SK-N-SH treated with all-trans-retinoic acid at 6 μM for 48 hours (cell line): Measurements from ENCODE around the gene CDH8.

Experiments
- ATAC-seq: fragments of 200-7000 bp; cut with Tn5 transposase; 3 replicates; pipeline ENCODE4 v1.9.1; 2020; ENCODE audit warnings: mild to moderate bottlenecking, moderate library complexity
- ARNTL ChIP-seq: fragments of 450-650 bp; formaldehyde crosslinking; IDR thresholded peaks from 2 replicates; pipeline ENCODE4 v1.5.0; 2020; ENCODE audit warnings: low read depth, mild to moderate bottlenecking, moderate library complexity, borderline replicate concordance
- BACH2 ChIP-seq: fragments of 250-450 bp; sonication (Bioruptor Pico); IDR thresholded peaks from 2 replicates; pipeline ENCODE4 v1.9.0; 2021; ENCODE audit warnings: mild to moderate bottlenecking, borderline replicate concordance
- CSDC2 ChIP-seq: fragments of 250-450 bp; sonication (Bioruptor Pico); IDR thresholded peaks from 2 replicates; pipeline ENCODE4 v1.5.0; 2020; ENCODE audit warnings: mild to moderate bottlenecking, moderate library complexity
- ESRRG ChIP-seq: fragments of 250-450 bp; sonication (Bioruptor Pico); IDR thresholded peaks from 2 replicates; pipeline ENCODE4 v1.6.1; 2021; ENCODE audit warnings: mild to moderate bottlenecking
- GLIS3 ChIP-seq: fragments of 250-450 bp; sonication (Bioruptor Pico); IDR thresholded peaks from 2 replicates; pipeline ENCODE4 v1.5.0; 2020; ENCODE audit warnings: mild to moderate bottlenecking, moderate library complexity
- ISL1 ChIP-seq: fragments of 250-450 bp; sonication (Bioruptor Pico); IDR thresholded peaks from 2 replicates; pipeline ENCODE4 v2.1.2; 2022; ENCODE audit warnings: mild to moderate bottlenecking, moderate library complexity
- OSR1 ChIP-seq: fragments of 250-450 bp; sonication (Bioruptor Pico); IDR thresholded peaks from 2 replicates; pipeline ENCODE4 v1.8.0; 2022; ENCODE audit warnings: moderate library complexity, mild to moderate bottlenecking, inconsistent platforms
- PATZ1 ChIP-seq: fragments of 250-450 bp; sonication (Bioruptor Pico); IDR thresholded peaks from 2 replicates; pipeline ENCODE4 v1.8.0; 2020; ENCODE audit warnings: mild to moderate bottlenecking, moderate library complexity, borderline replicate concordance
- POU6F1 ChIP-seq: fragments of 250-450 bp; sonication (Bioruptor Pico); IDR thresholded peaks from 2 replicates; pipeline ENCODE4 v1.8.0; 2021; ENCODE audit warnings: low read depth, mild to moderate bottlenecking, moderate library complexity, borderline replicate concordance
- PPARA ChIP-seq: fragments of 250-450 bp; sonication (Bioruptor Pico); IDR thresholded peaks from 2 replicates; pipeline ENCODE4 v1.5.0; 2020; ENCODE audit warnings: mild to moderate bottlenecking, borderline replicate concordance
- SNAI2 ChIP-seq: fragments of 250-450 bp; sonication (Bioruptor Pico); IDR thresholded peaks from 2 replicates; pipeline ENCODE4 v1.5.0; 2020; ENCODE audit warnings: mild to moderate bottlenecking, moderate library complexity
- TCF4 ChIP-seq: fragments of 250-450 bp; sonication (Bioruptor Pico); IDR thresholded peaks from 2 replicates; pipeline ENCODE4 v1.8.0; 2021; ENCODE audit warnings: mild to moderate bottlenecking, moderate library complexity, borderline replicate concordance
- TOX ChIP-seq: fragments of 250-450 bp; sonication (Bioruptor Pico); IDR thresholded peaks from 2 replicates; pipeline ENCODE4 v1.8.0; 2021; ENCODE audit warnings: mild to moderate bottlenecking, moderate library complexity, borderline replicate concordance
- TSHZ2 ChIP-seq: fragments of 250-450 bp; sonication (Bioruptor Pico); IDR thresholded peaks from 2 replicates; pipeline ENCODE4 v1.5.0; 2020; ENCODE audit warnings: mild to moderate bottlenecking, moderate library complexity
- ZC3H10 ChIP-seq: fragments of 250-450 bp; sonication (Bioruptor Pico); IDR thresholded peaks from 2 replicates; pipeline ENCODE4 v1.5.1; 2021; ENCODE audit warnings: mild to moderate bottlenecking, moderate library complexity
- ZFP3 ChIP-seq: fragments of 250-450 bp; sonication (Bioruptor Pico); IDR thresholded peaks from 2 replicates; pipeline ENCODE4 v1.5.0; 2020; ENCODE audit warnings: mild to moderate bottlenecking, moderate library complexity
- ZFP30 ChIP-seq: fragments of 450-650 bp; formaldehyde crosslinking; IDR thresholded peaks from 2 replicates; pipeline ENCODE4 v1.5.0; 2022; ENCODE audit warnings: mild to moderate bottlenecking, moderate library complexity
- ZNF565 ChIP-seq: fragments of 450-650 bp; formaldehyde crosslinking; conservative IDR thresholded peaks from 2 replicates; pipeline ENCODE4 v1.5.0; 2020; ENCODE audit warnings: low read depth, mild to moderate bottlenecking, moderate library complexity
- ZNF70 ChIP-seq: fragments of 450-650 bp; formaldehyde crosslinking; IDR thresholded peaks from 2 replicates; pipeline ENCODE4 v1.5.0; 2020; ENCODE audit warnings: mild to moderate bottlenecking, moderate library complexity
- ZNF8 ChIP-seq: fragments of 450-650 bp; formaldehyde crosslinking; IDR thresholded peaks from 2 replicates; pipeline ENCODE4 v1.5.0; 2020; ENCODE audit warnings: mild to moderate bottlenecking, moderate library complexity
- TF ChIP-seq, protein P1 (sequence below): fragments of 250-450 bp; sonication (Bioruptor Pico); IDR thresholded peaks from 2 replicates; pipeline ENCODE4 v1.5.1; 2021; ENCODE audit warnings: mild to moderate bottlenecking, moderate library complexity

Gene CDH8

GRCh38 chr16:61946019-61946418 is 90.2 kb downstream of the CDH8 start:
- no peak for ATAC-seq
- TF ChIP-seq CSDC2 (CRISPR knock-in tag) (no peak), TOX (no peak), ZC3H10 (no peak), ZFP30 (CRISPR knock-in tag) (no peak), ZFP3 (CRISPR knock-in tag) (no peak), ESRRG (CRISPR knock-in tag) (no peak), PPARA (CRISPR knock-in tag) (no peak), TSHZ2 (no peak), ISL1 (no peak), ZNF70 (CRISPR knock-in tag) (no peak), OSR1 (no peak), ZNF8 (CRISPR knock-in tag) (no peak), SNAI2 (no peak), ZNF565 (no peak), PATZ1 (CRISPR knock-in tag) (no peak), GLIS3 (CRISPR knock-in tag) (no peak), TCF4 (CRISPR knock-in tag) (no peak), ARNTL (CRISPR knock-in tag) (no peak)
- TF ChIP-seq, protein P1, sequence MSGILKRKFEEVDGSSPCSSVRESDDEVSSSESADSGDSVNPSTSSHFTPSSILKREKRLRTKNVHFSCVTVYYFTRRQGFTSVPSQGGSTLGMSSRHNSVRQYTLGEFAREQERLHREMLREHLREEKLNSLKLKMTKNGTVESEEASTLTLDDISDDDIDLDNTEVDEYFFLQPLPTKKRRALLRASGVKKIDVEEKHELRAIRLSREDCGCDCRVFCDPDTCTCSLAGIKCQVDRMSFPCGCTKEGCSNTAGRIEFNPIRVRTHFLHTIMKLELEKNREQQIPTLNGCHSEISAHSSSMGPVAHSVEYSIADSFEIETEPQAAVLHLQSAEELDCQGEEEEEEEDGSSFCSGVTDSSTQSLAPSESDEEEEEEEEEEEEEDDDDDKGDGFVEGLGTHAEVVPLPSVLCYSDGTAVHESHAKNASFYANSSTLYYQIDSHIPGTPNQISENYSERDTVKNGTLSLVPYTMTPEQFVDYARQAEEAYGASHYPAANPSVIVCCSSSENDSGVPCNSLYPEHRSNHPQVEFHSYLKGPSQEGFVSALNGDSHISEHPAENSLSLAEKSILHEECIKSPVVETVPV (CRISPR knock-in tag), result no peak

- TF ChIP-seq TCF4 (CRISPR knock-in tag) (no peak), CSDC2 (CRISPR knock-in tag) (no peak), GLIS3 (CRISPR knock-in tag) (no peak), BACH2 (CRISPR knock-in tag) (no peak), OSR1 (no peak), ZFP3 (CRISPR knock-in tag) (no peak), TSHZ2 (no peak), PATZ1 (CRISPR knock-in tag) (no peak), ZNF8 (CRISPR knock-in tag) (no peak), SNAI2 (no peak), POU6F1 (CRISPR knock-in tag) (no peak), ZFP30 (CRISPR knock-in tag) (no peak), ISL1 (no peak), ZNF70 (CRISPR knock-in tag) (no peak), TOX (no peak), PPARA (CRISPR knock-in tag) (no peak), ESRRG (CRISPR knock-in tag) (no peak), ZC3H10 (no peak), ARNTL (CRISPR knock-in tag) (no peak)
- no peak for ATAC-seq
Observed at GRCh38 chr16:61945511-61945910, 90.7 kb downstream of the CDH8 start.
